T-helper 1 cell treated with Interleukin-12 subunit alpha and Interleukin-12 subunit beta and Interleukin-4 antibody, amounts not matched to agents 30 ng/mL and 1 ng/mL, for 36 hours (primary cell): ENCODE measurements around the gene STX4. TPM values are rescaled to one million over a fixed set of nuclear protein-coding genes. Genes with fewer than 3 reads are reported as not detected.
"Not testable (repeated sequence)": the region's sequence is repeated elsewhere in the genome, so short reads cannot be mapped to it uniquely, and the experiment has no call there.

Source experiments
- intact Hi-C: fragments of 100-400 bp; cut with micrococcal nuclease; formaldehyde crosslinking; loops from one replicate; pipeline ENCODE4 v1.15.1; 2024
- total RNA-seq: library from RNA; stranded (reverse); gene quantifications from 2 replicates; pipeline ENCODE4 v1.2.3, GENCODE V29; 2022

Gene STX4
- total RNA-seq, 1 donor from 2014 or later, result 93.7 TPM

- intact Hi-C loops, result not testable (repeated sequence)
Measured at GRCh38 chr16:31013292-31013691, 20.1 kb upstream of the STX4 start.

- intact Hi-C loops, result no loop called here
Measured at GRCh38 chr16:31016018-31016417, 17.3 kb upstream of the STX4 start.

- intact Hi-C loops, result not testable (repeated sequence)
Measured at GRCh38 chr16:31017756-31018155, 15.6 kb upstream of the STX4 start.

- intact Hi-C loops, result no loop called here
Measured at GRCh38 chr16:31020536-31020935, 12.8 kb upstream of the STX4 start.

DNA sequence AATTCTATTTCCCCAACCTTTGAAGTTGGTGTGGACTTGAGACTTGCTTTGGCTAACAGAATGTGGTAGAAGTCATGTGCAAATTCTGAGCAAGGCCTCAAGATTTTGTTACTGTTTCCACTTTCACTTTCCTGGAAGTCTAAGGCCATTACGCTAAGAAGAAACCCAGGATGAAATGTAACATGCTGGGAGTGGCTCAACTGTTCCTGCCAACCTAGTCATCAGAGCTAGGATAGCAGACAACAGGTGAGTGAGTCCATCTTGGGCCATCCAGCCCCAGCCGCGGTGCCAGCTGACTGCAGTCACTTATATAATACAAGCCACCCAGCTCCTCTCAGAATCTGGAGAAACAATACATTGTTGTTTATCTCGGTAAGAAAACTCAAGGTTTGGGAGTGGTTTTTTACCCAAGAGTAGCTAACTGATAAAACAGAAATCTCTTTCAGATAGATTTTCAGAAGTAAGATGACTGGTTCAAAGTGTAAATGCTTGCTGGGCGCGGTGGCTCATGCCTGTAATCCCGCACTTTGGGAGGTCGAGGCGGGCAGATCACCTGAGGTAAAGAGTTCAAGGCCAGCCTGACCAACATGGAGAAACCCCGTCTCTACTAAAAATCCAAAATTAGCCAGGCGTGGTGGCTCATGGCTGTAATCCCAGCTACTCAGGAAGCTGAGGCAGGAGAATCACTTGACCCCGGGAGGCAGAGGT, 10.7 kb upstream of the STX4 start:
- intact Hi-C loops, result no loop called here

- intact Hi-C loops, result no loop called here
Measured at GRCh38 chr16:31023252-31023602, 10.1 kb upstream of the STX4 start.

- intact Hi-C loops, result no loop called here
Measured at GRCh38 chr16:31023627-31024226, 9.6 kb upstream of the STX4 start.

GRCh38 chr16:31025339-31025738, 8.0 kb upstream of the STX4 start:
- intact Hi-C loops, result no loop called here

DNA sequence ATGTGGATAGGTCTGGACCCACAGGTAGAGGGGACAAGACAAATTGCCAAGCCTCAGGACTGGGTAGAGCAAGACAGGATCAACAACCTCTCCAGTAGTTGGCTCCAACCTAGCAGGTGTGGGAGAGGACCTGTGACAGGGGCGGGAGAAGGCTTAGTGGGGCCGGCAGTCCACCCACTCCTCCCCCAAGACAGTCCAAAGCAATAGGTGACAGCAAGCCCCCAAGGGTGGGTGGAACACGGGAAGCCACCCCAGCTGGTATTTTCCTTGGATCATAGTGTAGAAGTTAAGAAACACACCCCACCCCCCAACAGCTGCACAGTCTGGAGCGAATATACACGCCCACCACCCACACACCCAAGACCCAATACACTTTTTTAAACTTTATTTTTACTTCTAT, 4.1 kb upstream of the STX4 start:
- intact Hi-C loops, result no loop called here

GRCh38 chr16:31031276-31031675, 2.1 kb upstream of the STX4 start:
- intact Hi-C loops, result loop anchor here (5.0 kb wide), 2 partner anchors 269 to 326 kb away; partner anchors contain the start of genes CFAP119, ITGAX and RNF40

DNA sequence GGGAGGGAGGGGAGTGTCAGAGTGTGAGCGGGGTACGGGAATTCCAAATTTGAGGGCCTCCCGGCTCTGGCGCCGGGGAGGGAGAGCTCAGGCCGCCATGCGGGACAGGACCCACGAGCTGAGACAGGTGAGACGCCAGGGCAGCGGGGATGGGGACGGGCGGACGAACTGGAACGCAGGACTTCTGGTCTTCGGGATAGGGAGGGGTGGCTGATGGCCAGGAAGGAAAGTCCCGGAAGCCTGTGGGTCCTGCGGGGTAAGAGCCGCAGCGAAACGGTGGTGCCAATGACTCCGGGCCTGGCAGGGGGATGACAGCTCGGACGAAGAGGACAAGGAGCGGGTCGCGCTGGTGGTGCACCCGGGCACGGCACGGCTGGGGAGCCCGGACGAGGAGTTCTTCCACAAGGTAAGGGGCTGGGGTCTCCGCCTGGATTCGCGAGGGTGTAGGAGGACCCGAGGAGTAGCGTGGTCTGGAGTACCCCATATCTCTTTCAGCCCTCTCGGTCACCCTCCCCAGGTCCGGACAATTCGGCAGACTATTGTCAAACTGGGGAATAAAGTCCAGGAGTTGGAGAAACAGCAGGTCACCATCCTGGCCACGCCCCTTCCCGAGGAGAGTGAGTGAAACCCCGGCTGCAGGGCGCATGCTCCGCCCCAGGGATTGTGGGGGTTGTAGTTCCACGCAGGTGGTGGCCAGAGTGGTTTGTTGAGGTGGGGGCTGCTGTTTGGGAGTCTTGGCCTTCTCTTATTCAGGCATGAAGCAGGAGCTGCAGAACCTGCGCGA, 543 bp downstream of the STX4 start:
- intact Hi-C loops, result loop anchor here (1.0 to 5.0 kb wide), 14 partner anchors 37 to 835 kb away; partner anchors contain the start of genes ARMC5, CFAP119, HSD3B7 and ITGAX

DNA sequence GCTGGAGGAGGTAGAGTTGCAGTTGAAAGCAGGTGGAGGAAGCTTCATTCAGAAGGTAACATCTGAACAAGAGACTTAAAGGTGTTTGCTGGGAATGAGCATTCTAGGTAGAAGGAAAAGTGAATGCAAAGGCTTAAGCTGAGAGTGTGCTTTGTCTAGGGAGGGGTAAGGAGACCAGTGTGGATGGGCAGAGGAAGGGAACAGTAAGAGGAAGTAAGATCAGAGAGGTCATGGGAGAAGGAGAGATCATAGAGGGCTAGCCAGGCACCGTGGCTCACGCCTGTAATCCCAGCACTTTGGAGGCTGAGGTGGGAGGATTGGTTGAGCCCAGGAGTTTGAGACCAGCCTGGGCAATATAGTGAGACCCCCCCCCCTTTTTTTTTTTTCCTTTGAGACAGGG, 3.3 kb downstream of the STX4 start:
- intact Hi-C loops, result no loop called here

GRCh38 chr16:31038993-31039392, 5.6 kb downstream of the STX4 start:
- intact Hi-C loops, result no loop called here

DNA sequence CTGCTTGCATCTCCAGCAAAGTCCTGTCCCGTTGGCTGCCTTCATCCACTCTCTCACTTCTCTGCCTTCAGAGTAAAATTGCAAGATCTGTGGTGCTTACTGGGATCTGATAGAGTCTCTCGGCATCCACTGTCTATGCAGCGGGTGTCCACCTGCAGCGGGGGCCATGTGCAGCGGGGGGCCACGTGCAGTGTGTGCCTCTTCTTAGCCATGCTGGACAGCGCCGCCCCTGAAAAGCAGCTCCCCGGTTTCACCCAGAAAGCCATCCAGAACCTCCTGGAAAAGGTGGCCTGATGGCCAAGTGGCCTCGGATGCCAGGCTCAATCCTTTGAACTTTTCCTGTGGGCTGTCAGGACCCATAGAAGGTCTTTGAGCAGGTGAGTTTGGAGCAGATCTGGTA, 9.5 kb downstream of the STX4 start:
- intact Hi-C loops, result no loop called here

- intact Hi-C loops, result no loop called here
Measured at GRCh38 chr16:31043352-31043751, 10.0 kb downstream of the STX4 start.

DNA sequence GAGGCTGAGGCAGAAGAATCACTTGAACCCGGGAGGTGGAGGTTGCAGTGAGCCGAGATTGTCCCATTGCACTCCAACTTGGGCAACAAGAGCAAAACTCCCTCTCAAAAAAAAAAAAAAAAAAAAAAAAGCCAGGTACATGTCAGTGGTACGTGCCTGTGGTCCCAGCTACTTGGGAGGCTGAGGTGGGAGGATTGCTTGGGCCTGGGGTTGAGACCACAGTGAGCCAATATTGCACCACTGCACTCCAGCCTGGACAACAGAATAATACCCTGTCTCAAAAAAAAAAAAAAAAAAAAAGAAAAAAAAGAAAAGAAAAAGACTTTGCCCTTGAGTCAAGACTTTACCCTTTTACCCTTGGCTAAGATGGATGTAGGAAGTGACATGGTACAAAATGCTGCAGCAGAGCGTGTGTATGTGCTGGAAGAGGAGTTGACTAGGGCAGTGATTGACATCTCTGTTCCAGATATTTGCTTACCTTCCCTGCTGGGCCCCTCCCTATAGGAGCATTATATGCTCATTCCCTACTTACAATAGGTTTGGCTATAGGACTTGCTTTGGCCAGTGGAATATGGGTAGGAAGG, 10.6 kb downstream of the STX4 start:
- intact Hi-C loops, result no loop called here

DNA sequence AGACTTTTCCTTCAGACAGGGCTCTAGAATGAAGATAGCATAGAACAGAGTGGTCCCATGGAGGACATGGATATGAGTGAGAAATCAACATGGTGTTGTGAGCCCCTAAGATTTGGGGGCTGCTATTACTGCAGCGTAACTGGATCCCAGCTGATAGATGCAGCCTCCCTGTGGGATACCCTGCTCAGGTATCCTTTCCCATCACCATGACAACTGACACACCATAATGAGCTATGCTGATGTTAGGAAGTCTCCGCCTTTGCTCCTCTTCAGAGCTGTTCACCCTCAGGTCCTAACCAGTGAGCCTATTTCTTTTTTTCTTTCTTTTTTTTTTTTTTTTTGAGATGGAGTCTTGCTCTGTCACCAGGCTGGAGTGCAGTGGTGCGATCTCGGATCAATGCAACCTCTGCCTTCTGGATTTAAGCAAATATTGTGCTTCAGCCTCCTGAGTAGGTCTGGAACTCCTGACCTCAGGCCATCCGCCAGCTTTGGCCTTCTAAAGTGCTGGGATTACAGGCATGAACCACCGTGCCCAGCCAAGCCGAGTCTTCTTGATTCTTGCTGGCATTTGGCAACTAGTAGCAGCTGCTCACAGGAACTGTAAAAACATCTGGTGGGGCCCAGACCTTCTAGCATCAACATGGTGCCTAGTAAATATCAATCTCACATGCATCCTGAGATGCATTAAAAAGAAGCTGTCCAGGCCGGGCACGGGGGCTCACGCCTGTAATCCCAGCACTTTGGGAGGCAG, 17.1 kb downstream of the STX4 start:
- intact Hi-C loops, result no loop called here

GRCh38 chr16:31052114-31052513, 18.8 kb downstream of the STX4 start:
- intact Hi-C loops, result no loop called here

DNA sequence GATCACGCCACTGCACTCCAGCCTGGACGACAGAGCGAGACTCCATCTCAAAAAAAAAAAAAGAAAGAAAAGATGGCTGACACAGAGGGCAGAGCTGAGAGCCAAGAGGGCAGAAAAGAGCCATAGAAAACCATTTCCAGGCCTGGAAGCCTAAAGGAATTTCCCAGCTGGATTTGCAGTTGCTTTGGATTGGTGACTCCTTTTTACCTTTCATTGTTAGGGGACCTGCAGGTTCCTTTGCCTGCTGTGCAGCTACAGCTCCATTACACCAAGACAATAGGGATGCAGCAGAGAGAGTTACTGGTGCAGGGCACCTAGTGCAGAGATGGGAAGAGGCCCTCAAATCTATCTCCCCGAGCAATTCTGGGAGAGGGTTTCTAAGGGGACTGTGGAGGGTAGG, 22.3 kb downstream of the STX4 start:
- intact Hi-C loops, result no loop called here

- intact Hi-C loops, result no loop called here
Measured at GRCh38 chr16:31061126-31061812, 27.9 kb downstream of the STX4 start.
